Lower leg skin (tissue), 3 donors: ENCODE data around the gene MUC15.

Experiments used
- CTCF ChIP-seq, 3 donors: fragments of 450-650 bp; IDR thresholded peaks; one replicate each; pipeline ENCODE4 v1.5.1; 2016; ENCODE audit warnings: antibody characterized with exemption in 3 of 3, mild to moderate bottlenecking in 3 of 3, moderate library complexity in 2 of 3
- POLR2A ChIP-seq, 2 donors: fragments of 450-650 bp; IDR thresholded peaks; one replicate each; pipeline ENCODE4 v1.6.1; 2016 to 2017; ENCODE audit warnings: antibody characterized with exemption in 2 of 2, mild to moderate bottlenecking in 1 of 2, moderate library complexity in 1 of 2

DNA sequence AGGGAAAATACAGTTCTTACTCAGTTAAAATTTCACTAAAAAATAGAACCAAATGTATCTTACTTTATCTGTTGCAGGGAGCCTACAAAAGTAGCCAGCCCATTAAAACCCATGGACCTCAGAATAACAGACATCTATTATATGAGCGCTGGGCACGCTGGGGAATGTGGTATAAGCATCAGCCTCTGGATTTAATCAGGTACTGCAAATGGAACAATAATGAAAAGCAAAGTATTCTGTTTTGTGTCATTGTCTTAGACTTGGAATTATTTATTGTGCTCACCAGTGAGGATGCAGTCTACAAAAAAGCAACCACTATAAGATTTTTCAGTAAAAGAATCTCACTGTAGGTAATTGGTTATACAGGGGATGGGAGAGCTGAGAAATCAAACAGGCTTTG, 30.2 kb downstream of the MUC15 start:
- TF ChIP-seq CTCF (IDR thresholded peaks at IDR 0.05) (no peak), POLR2A (IDR thresholded peaks at IDR 0.05) (no peak)
